ENCODE measurements around the gene IQCE.

DNA sequence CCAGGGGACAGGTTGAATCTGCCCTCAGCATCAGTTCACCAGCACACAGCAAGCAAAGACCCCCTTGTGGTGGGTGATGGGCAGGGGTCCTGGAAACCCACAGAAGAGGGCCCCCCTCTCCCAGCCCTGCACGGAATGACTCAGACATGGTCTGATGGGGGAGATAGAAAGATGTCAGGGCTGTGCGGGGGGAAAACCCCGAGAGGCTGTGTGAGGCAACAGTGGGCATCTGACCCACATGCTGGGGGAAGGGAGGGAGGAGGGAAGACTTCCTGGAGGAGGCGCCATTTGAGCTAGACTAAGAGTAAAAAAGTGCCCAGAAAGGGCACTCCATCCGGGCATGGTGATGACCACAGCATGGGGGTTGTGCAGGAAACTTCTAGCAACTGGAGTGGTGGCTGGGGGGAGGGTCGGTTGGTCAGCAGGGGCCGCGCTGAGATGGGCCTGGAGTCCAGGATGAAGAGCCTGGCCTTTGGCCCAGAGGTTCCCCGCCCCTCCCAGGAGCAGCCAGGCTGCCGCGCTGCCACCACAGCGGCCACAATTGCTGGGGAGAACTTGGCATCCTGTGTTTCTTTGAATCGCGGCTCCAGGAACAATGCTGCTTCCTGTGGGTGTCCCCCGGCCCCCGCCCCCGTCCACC is 36.7 kb upstream of the IQCE start:
- TF ChIP-seq ZFP30 (CRISPR knock-in tag; IDR thresholded peaks at IDR 0.05) (no peak), RARB (CRISPR knock-in tag; IDR thresholded peaks at IDR 0.05) (no peak), ARNTL (CRISPR knock-in tag; IDR thresholded peaks at IDR 0.05; ENCODE audit: borderline replicate concordance, low read depth) (no peak), OSR1 (CRISPR knock-in tag; IDR thresholded peaks at IDR 0.05) (no peak), TSHZ2 (CRISPR knock-in tag; IDR thresholded peaks at IDR 0.05) (no peak), ESRRG (CRISPR knock-in tag; IDR thresholded peaks at IDR 0.05) (no peak)
